NCI-H226 (cell line): Measurements from ENCODE around the gene SURF1.

ENCODE experiments used
- DNase-seq: peaks from one replicate; pipeline ENCODE4 v3.0.0-alpha.2; 2015

SURF1 gene

GRCh38 chr9:133360400-133361393 lies 4.4 kb upstream of the SURF1 start:
- DNase-seq = no peak

GRCh38 chr9:133359399-133360175 lies 3.3 kb upstream of the SURF1 start:
- DNase-seq = no peak

DNA sequence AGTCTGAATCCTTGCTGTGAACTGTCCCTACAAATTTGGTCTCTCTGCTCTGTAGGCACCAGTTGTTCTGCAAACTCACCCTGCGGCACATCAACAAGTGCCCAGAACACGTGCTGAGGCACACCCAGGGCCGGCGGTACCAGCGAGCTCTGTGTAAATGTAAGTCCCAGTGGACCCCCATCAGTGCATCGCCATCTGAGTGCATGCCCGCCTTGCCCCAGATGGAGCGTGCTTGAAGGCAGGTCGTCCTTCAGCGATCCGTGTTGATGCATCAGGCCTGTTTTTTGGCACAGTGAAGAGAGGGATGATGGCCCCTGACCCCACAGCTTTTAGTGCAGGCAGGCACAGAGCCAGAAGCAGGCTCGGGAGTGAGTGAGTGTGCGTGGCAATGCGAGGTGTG lies 1.4 kb upstream of the SURF1 start:
- DNase-seq = no peak

DNA sequence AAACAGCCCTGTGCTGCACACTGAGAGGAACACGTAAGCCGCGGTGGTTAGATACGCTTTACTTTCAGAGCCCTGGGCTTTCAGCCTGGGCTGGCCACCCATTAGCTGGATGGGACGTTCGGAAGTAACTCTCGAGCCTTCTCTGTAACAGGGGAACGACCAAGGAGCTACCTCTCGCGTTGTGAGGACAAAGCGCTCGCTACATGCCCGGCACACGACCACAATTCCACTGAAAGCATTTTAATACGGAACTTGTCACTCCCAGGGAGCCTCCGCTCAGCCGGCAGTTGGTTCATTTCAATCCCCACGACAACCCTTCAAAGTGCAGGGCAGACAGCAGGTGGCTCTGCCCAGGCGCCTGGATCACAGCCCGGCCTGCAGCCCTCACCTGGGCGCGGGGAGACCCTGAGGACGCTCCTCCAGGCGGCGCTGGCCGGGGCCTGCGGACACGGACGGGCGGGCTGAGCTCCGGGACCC lies 368 bp downstream of the SURF1 start:
- DNase-seq = no peak

- DNase-seq = no peak
These were observed 1.5 kb downstream of the SURF1 start for GRCh38 chr9:133354766-133355165.

DNA sequence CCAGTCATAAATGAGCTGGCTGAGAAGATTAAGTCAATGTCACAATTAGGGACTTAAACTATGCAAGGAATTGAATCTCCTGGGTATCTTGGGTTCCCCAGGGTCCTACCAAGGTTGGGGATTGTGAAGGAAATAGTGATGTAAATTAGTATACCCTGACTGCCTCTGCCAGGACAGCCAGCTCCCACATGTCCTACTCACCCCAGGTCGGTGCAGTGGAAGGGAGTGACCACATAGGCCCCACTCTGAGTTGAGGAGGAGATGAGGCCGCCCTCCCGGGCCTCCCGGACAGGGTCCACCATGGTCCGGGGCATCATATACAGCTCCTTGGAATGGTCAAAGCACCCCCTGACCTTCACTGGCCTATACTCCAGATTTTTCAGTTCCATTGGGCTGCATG lies 2.7 kb downstream of the SURF1 start:
- DNase-seq = no peak

DNA sequence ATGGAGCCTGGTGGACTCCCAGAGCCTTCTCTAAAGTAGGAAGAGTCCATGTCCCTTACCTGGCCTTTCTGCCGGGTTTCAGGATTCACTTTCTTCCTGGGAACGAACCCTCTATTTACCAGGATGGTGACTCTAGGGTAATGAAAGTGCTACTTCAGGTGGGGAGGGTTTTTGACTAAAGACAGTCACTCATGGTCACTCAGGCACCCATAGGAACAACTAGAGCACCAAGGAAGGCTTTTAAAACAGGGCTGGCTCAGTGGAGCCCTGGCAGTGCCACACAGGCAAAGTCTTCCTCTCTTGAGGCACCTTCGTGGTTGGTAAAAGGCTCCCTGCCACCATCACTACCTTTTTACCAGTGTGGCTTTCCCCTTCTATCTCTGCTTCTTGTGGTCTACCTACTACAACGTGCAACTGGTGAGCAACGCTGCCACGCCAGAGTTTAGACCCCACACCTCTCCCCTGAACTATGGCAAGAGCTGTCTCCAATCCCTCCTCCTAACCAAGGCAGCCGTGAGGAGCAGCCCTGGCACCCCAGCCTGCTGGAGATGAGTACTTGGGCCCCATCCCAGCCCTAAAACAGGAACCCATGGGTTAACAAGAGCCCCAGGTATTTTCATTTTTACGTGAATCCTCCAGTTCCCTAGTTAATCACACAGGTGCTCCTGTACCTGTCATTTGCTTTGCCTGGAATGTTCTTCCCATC lies 3.5 kb downstream of the SURF1 start:
- no peak for DNase-seq

GRCh38 chr9:133351908-133352634 lies 4.2 kb downstream of the SURF1 start:
- DNase-seq = no peak

DNA sequence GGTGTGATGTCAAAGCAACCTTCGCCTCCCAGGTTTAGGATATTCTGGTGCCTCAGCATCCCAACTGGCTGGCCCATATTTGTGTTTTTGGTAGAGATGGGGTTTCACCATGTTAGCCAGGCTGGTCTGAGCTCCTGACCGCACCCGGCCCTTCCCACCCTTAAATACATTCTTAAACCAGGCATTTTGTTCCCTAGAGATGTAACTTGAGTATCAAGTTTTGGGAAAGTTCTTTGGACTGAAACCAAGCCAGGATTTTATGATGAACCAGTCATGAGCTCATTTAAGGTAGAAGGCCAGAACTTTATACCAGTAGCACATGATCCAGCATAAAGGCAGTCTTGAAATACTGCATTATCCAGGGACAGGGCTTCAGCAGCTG lies 4.8 kb downstream of the SURF1 start:
- DNase-seq = no peak

DNA sequence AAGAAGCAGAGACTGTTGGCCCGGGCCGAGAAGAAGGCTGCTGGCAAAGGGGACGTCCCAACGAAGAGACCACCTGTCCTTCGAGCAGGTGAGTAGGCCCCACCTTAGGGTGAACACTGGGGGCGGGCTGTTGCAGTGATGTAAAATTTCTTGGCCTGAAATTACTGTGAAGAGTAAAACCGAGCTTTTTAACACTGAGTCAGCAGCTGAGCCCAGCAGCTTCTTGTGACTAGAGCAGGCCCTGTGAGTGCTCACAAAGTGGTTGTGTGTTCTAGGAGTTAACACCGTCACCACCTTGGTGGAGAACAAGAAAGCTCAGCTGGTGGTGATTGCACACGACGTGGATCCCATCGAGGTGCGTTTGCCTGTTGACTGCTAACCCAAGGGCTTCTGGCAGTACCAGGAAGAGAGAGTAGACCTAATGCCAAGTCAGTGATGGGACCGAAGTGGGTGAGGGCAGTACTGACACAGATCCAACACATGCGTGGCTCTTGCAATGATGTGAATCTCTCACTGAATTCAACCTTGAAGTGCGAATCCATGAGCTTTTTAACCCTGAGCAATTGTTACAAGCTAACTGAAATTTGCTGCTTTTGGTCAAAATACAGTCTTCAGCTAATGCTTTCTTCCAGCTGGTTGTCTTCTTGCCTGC lies 6.2 kb downstream of the SURF1 start:
- DNase-seq = no peak

DNA sequence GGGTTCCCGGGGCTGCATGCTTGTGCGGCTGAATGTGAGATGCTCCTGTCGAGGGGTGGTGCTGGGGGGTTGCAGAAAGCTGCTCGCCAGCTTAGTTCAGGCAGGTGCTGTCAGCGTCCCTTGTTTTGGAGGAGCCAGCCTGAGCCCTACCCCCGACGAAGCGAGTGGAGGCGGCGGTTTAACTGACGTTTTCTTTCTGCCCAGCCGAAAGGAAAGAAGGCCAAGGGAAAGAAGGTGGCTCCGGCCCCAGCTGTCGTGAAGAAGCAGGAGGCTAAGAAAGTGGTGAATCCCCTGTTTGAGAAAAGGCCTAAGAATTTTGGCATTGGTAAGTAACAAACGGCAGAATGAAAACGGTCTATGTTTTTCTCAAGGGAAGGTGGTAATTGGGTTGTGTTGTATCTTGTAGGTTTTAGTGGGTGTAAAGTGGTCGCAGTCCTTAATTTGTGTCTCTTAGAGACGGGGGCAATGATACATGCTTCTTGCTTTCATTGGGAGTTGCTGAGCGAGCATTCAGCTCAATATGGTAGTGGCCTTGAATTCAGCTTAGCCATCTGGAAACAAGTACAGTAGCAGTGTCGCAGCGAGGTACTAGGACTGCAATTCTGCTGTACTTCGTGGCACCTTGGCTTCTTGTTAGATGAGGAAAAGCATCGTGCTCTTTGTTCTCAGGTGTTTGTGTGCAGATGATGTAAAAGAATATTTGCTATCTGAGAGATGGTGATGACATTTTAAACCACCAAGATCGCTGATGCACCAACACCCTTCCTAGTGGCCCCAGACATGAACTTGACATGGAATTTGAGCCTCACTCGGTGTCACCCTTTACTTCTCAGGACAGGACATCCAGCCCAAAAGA lies 7.3 kb downstream of the SURF1 start:
- DNase-seq = no peak

DNA sequence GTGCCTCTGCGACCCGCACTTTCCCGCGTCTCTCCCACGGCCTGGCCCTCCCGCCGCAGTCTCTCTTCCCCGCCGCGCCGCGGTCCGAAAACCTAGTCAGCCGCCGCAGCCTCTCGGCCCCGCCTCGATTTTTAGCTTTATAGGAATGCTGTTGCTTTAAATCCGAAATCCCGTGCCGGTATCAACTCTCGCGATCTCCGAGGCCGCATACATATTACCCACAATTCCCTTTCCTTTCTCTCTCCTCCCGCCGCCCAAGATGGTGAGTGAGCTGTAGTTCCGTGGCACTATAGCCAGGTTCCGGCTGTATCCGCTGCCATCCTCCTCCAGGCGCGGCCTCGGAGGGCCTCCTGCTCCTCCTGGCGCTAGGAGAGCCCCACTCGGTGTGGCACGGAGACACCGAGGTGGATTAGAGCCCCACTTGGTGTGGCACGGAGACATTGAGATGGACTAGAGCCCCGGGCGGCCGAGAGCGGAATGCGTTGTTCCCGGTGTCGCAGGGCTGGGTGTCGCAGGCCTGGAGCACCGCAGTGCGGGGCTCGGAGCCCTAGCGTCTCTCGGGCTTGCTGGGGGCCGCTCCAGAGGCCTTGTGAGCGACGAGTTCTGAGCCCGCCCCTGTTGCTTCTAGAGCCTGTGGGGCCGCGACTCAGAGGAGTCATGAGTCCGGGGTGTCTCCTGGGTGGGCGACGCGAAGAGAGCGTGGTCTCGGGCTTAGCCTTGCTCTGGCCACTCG lies 8.1 kb downstream of the SURF1 start, which contains the start of the genes MED22 and RPL7A:
Gene MED22 (minus strand): TSS at position 147 of the 733 bp plus-strand sequence. CDS start 1,469 bp downstream, outside the sequence.
Gene RPL7A (plus strand): TSS at position 234 of the 733 bp plus-strand sequence. CDS start 26 bp downstream, at position 260.
- peak; percentile 88 for DNase-seq

DNA sequence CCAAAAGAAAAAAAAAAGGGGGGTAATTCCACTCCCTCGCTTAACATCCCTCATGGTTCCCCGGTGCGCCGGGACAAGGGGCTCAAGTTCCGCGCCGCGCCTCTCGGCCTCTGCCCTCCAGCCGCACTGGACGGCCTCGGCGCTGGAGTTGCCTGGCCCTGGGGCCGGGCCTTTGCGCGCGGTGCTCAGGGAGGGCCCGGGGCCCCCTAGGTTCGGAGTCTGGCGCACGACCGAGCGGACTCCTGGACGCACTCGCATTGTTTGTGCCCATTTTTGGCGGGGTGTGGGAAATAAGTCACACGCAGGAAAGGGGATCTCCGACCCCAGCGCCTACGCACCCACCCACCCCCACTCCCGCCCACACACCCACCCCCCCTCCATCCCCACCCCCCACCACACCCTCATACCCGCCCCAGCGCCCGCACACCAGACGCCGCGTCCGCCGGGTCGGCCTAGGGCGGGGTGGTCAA lies 8.7 kb downstream of the SURF1 start:
- DNase-seq = no peak

GRCh38 chr9:133346021-133346785 lies 10.1 kb downstream of the SURF1 start:
- no peak for DNase-seq

GRCh38 chr9:133345596-133345995 lies 10.7 kb downstream of the SURF1 start:
- DNase-seq = no peak

- no peak for DNase-seq
These were observed 11.3 kb downstream of the SURF1 start for GRCh38 chr9:133344979-133345378.

- DNase-seq = no peak
These were observed 12.2 kb downstream of the SURF1 start for GRCh38 chr9:133344071-133344470.

DNA sequence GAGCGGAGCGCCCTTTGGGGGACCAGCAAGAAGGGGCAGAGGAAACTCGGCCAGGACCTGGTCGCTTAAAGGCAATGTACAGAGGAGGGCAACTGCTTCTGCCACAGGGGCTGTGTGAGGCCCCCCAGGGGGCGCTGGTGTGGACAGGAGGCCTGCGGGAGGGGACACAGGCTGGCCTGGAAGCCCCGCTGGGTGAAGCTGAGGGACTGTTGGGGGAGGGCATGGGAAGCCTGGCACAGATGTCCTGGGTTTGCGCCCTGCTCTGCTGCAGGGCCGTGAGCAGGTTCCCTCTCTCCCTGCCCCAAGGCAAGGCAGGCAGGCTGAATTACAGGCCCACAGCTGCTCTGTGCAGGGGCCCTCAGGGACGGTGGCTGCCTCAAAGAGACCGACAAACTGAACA lies 13.7 kb downstream of the SURF1 start:
- no peak for DNase-seq

- no peak for DNase-seq
These were observed 14.2 kb downstream of the SURF1 start for GRCh38 chr9:133342069-133342406.
